C4-2B (cell line): ENCODE results near the gene TBCC.

Experiments used
- H3K27ac ChIP-seq: fragments of 450-650 bp; 2 replicates; pipeline ENCODE4 v1.5.1; 2017
- CTCF ChIP-seq: fragments of 450-650 bp; conservative IDR thresholded peaks from 2 replicates; pipeline ENCODE4 v1.5.1; 2017; ENCODE audit warnings: mild to moderate bottlenecking
- ZFX ChIP-seq: fragments of 450-650 bp; IDR thresholded peaks from 2 replicates; pipeline ENCODE4 v1.6.1; 2017

TBCC gene

GRCh38 chr6:42727087-42727611 lies 18.8 kb downstream of the TBCC start:
- no peak for TF ChIP-seq CTCF
- no peak for TF ChIP-seq ZFX
- H3K27ac ChIP-seq, result no peak overlapping the region

- H3K27ac ChIP-seq, result no peak overlapping the region
- TF ChIP-seq ZFX, result no peak
- TF ChIP-seq CTCF, result peak; percentile 94
Measured at GRCh38 chr6:42726485-42727086, 19.3 kb downstream of the TBCC start.

GRCh38 chr6:42726026-42726425 lies 19.9 kb downstream of the TBCC start:
- no peak overlapping the region for H3K27ac ChIP-seq

GRCh38 chr6:42724825-42725224 lies 21.1 kb downstream of the TBCC start:
- TF ChIP-seq ZFX, result no peak
- TF ChIP-seq CTCF, result no peak
- H3K27ac ChIP-seq, result no peak overlapping the region

More at GRCh38 chr6:42726026-42726425, 19.9 kb downstream of the TBCC start:
- TF ChIP-seq CTCF, result no peak
- TF ChIP-seq ZFX, result no peak

GRCh38 chr6:42722497-42722896 lies 23.4 kb downstream of the TBCC start, which contains the start of gene PRPH2:
Gene PRPH2, minus strand, starts transcription at chr6:42722597. Its CDS starts 263 bp downstream, at chr6:42722334.
- no peak within 1 kb of the TSS for H3K27ac ChIP-seq
- TF ChIP-seq ZFX (no peak), CTCF (no peak)

GRCh38 chr6:42720739-42721138 lies 25.2 kb downstream of the TBCC start:
- TF ChIP-seq ZFX (no peak), CTCF (no peak)
- H3K27ac ChIP-seq, result no peak overlapping the region

GRCh38 chr6:42715871-42716270 lies 30.0 kb downstream of the TBCC start:
- H3K27ac ChIP-seq, result no peak overlapping the region
- no peak for TF ChIP-seq ZFX
- no peak for TF ChIP-seq CTCF
